DMS153 treated with DMSO at 0.1 percent for 48 hours (cell line): ENCODE data around the gene BEGAIN.
A peak's percentile ranks its signal among the peaks of the same experiment; 100 is the strongest.

Experiments used
- DNase-seq: peaks from one replicate; lab custom pipeline; 2025; ENCODE audit not compliant: unreplicated experiment; lab: John Stamatoyannopoulos, UW

Gene BEGAIN

GRCh38 chr14:100554696-100555320 lies 32.4 kb downstream of the BEGAIN start:
- no peak for DNase-seq

GRCh38 chr14:100554082-100554677 lies 33.0 kb downstream of the BEGAIN start:
- no peak for DNase-seq

GRCh38 chr14:100553471-100553870 lies 33.7 kb downstream of the BEGAIN start:
- no peak for DNase-seq

- DNase-seq = peak; percentile 3
Observed at GRCh38 chr14:100552524-100553125, 34.6 kb downstream of the BEGAIN start.

GRCh38 chr14:100551056-100551455 lies 36.2 kb downstream of the BEGAIN start:
- no peak for DNase-seq

GRCh38 chr14:100549834-100550625 lies 37.2 kb downstream of the BEGAIN start:
- no peak for DNase-seq

GRCh38 chr14:100548939-100549338 lies 38.3 kb downstream of the BEGAIN start:
- no peak for DNase-seq

- no peak for DNase-seq
Observed at GRCh38 chr14:100548295-100548655, 38.9 kb downstream of the BEGAIN start.

- DNase-seq = peak; percentile 35
Observed at GRCh38 chr14:100547633-100548294, 39.5 kb downstream of the BEGAIN start.

GRCh38 chr14:100546051-100546443 lies 41.2 kb downstream of the BEGAIN start:
- no peak for DNase-seq

- DNase-seq = no peak
Observed at GRCh38 chr14:100545359-100545758, 41.9 kb downstream of the BEGAIN start.

- DNase-seq = no peak
Observed at GRCh38 chr14:100544506-100545141, 42.6 kb downstream of the BEGAIN start.

- DNase-seq = no peak
Observed at GRCh38 chr14:100543471-100544455, 43.5 kb downstream of the BEGAIN start.

- DNase-seq = no peak
Observed at GRCh38 chr14:100542619-100543205, 44.5 kb downstream of the BEGAIN start.

GRCh38 chr14:100541621-100542560 lies 45.3 kb downstream of the BEGAIN start:
- no peak for DNase-seq

GRCh38 chr14:100540926-100541620 lies 46.1 kb downstream of the BEGAIN start:
- DNase-seq = no peak

GRCh38 chr14:100540141-100540925 lies 46.9 kb downstream of the BEGAIN start:
- DNase-seq = no peak
